Measurements from ENCODE around the gene ZYG11B.
"Not testable (repeated sequence)": the region's sequence is repeated elsewhere in the genome, so short reads cannot be mapped to it uniquely, and the experiment has no call there.

GRCh38 chr1:52735371-52735770 lies 9.1 kb downstream of the ZYG11B start:
- TF ChIP-seq CTCF, EP300, POLR2A (IDR thresholded peaks at IDR 0.05): not testable (repeated sequence)

All from gastroesophageal sphincter (tissue), 3 donors.